GM18861 (cell line): ENCODE measurements around the gene TPGS1.
"Not testable (repeated sequence)": the region's sequence is repeated elsewhere in the genome, so short reads cannot be mapped to it uniquely, and the experiment has no call there.

Source experiments
- ATAC-seq: cut with Tn5 transposase; IDR thresholded peaks from one replicate; pipeline ENCODE4 v1.9.1; 2021; ENCODE audit not compliant: unreplicated experiment

Gene TPGS1

DNA sequence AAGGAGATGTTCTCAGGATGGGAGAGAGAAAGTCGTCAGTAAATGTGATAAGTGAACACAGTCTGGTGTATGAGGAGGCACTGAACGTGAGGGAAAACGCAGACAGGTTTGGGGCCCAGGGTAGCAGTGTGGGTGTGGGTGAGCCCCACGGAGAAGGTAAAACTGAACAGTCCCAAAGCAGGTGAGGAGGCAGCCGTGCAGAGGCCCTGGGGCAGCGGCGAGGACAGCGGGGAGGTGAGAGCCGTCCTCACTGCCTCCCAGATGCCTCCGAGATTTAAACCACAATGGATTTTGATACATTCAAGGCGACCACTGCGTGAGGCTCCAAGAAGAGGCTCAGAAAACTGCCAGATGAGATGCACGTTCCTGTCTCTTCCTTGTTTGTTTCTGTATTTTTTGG, 31.9 kb upstream of the TPGS1 start:
- ATAC-seq = no peak

DNA sequence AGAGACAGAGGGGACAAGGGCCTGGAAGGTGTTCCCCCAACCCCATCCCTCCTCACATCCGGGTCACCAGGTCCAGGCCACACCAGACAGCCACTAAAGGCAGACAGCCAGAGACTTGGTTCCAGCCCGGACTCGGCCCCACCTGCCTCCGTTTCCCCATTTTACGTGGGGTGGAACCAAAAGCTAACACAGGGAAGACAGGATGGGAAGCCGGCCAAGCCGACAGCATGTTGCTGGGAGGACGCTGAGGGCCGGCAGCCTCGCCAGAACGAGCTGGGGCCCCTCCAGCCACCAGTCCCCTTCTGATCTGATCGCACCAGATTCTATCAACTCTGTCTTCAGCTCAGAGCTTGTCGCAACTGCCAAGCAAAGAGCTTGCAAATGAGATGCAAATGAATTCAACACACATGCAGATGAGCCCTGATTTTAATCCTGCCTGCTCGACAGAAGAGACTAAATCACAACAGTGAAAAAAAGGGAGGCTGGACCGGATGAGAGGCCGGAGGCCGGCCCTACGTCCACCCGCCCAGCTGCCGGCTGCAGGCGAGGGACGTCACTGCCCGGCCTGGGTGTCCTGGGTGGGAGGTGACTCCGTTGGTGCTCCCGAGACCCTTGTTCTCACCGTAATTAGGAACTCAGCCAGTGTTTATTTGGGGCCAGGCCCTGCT, 28.9 kb upstream of the TPGS1 start:
- no peak for ATAC-seq

DNA sequence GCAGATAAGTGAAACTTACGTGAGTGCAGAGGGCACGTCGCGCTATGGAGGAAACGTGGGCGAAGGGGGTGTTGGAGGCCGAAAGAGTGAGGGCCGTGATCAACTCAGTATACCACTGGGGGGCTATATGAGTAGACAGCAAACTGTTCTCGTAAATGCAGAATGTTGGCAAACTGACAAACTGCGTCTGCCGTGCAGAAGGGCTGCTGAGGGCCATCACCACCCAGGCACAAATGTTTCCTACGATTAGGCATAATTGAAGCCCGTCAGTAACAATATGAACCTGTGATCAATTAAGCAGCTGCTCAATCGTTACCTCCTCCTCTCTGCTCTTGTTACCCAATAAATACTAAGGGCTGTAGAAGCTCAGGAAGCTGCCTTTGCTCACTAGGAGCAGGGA, 28.3 kb upstream of the TPGS1 start:
- ATAC-seq = no peak

DNA sequence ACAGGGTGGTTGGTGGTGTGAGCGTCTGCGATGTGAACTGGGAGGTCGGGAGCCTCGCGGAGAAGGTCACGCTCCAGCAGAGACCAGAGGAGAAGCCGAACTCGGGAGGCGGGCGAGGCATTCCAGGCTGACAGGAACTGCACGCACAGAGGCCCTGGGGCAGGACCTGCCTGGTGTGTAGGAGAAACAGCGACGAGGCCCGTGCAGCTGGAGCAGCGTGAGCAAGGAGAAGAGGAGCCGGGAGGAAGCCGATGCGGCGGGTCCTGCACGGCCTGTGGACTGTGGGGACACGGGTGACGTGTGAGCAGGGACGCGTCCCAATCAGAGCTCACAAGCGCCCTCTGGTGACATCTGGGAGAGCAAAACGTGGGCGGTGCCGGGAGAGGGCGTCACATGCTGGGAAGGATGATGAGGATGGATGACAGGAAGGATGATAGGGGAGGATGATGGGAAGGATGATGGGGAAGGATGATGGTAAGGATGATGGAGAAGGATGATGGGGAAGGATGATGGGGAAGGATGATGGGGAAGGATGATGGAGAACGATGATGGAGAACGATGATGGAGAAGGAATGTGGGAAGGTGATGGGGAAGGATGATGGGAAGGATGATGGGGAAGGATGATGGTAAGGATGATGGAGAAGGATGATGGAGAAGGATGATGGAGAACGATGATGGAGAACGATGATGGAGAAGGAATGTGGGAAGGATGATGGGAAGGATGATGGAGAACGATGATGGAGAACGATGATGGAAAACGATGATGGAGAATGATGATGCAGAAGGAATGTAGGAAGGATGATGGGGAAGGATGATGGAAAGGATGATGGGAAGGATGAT, 27.1 kb upstream of the TPGS1 start:
- no peak for ATAC-seq

GRCh38 chr19:481100-481499, 26.2 kb upstream of the TPGS1 start:
- not testable (repeated sequence) for ATAC-seq

DNA sequence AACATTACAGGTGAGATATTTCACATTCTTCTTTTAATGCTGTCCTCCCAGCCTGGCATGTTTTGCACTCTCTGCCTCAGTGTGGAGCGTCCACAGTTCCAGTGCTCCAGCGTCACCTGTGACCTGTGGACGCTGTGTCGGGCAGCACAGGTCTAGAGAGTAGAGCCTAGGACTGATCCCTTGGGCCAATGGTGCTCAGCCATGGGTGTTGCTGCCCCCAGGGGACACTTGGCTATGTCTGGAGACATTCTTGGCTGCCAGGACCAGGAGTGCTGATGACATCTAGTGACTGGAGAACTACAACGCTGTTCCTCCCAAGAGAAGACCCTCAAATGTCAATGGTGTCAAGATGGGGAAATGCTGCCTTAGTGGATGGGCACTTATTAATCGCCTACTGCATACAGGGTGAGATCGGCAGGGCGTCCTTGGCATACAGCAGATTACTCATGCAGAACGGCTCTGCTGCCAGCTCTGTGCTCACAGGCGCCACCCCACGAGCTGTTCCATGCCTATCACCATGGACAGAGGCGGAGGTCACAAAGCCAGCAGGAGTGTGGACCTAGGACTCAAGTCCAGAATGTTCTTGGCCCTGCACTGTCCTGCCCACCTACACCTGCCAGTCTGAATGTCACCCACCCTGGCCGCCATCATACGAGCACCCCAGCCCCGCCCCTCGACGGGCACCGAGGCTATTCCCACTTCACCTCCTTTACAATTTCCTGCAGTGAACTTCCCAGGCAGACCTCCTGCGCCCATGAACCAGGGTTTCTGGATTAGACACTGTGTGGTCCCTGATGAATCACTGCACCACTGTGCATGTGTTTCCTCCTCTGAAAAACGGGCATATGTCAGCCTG, 24.9 kb upstream of the TPGS1 start:
- no peak for ATAC-seq

DNA sequence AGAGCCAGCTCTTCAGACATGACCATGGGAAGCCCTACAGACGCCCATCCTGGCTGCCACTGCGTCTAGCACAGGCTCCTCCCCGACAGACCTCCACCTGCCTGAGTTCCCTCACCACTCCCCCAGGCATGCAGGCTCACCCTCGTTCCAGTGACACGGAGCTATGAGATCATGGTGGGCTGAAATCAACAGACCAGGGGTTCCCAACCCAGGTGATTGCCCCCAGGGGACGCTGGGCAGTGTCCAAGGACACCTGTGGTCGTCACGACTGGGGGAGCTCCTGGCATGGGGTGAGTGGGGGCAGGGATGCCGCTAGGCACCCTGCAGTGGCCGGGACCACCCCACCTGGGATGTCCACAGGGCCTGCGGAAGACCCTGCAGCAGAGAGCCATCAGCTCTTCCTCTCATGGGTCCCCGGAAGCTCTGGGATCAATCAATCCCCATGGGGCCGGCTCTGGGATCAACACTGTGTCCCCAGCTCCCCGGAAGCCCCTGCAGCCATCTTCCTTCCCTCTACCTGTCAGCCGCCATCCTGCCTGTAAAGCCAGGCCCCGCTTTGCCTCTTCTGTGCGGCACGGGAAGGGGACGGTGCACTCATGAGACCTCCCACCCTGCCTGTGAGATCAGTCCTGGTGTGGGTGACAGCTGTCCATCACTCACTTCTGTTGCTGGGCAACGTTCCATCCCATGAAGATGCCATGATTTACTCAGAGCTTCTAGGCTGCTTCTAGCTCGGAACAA, 23.8 kb upstream of the TPGS1 start:
- ATAC-seq = no peak

- no peak for ATAC-seq
These were observed 22.8 kb upstream of the TPGS1 start for GRCh38 chr19:484494-484893.

- ATAC-seq = no peak
These were observed 22.2 kb upstream of the TPGS1 start for GRCh38 chr19:485077-485476.

- no peak for ATAC-seq
These were observed 21.6 kb upstream of the TPGS1 start for GRCh38 chr19:485583-486236.

GRCh38 chr19:488505-489417, 18.5 kb upstream of the TPGS1 start:
- ATAC-seq = peak; percentile 67

GRCh38 chr19:489418-490196, 17.7 kb upstream of the TPGS1 start:
- ATAC-seq = no peak

- no peak for ATAC-seq
These were observed 16.1 kb upstream of the TPGS1 start for GRCh38 chr19:491146-491741.

GRCh38 chr19:492091-492531, 15.2 kb upstream of the TPGS1 start:
- no peak for ATAC-seq

- no peak for ATAC-seq
These were observed 13.7 kb upstream of the TPGS1 start for GRCh38 chr19:493391-494170.

GRCh38 chr19:494171-495080, 12.9 kb upstream of the TPGS1 start:
- no peak for ATAC-seq
